ENCODE measurements around the gene SYTL3. TPM values are rescaled to one million over a fixed set of nuclear protein-coding genes. Genes with fewer than 3 reads are reported as not detected.

The SYTL3 gene
- total RNA-seq, 1 donor from 2014 or later, result 2.8 TPM

DNA sequence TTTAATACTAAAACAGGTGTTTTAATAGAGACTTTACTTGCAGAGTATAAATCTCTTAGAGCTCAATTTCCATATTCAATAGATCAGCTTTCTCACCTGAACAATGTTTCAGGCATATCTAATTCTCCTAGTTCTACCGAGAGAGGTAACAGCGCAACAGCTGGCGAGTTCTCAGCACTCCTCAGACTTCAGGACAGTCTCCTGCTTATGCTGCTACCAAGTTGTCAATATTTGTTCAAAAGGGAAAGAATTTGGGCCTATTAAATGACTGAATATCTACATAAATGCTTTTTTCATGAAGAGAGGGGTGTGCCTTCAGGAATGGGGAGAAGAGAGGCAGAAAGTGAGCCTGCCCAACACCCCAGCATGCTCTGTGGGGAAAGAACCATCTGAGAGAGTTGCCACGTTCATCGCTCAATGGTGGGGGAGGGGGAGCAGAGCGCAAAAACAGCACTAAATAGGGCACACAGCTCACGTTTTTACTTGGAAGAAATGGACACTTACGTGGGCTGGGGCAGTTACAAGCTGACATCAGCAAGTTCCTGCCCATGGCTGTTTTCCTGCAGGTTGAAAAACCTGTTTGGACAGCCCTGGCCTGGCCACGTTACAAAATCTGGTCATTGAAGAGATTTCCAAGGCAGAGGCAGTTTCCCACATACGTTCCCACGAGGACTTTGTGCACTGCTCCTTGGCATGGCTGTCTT is 131.3 kb downstream of the SYTL3 start:
- peaks cover 15% of the 10 kb centered on the region for H3K9me3 Mint-ChIP-seq (ENCODE audit: unreplicated experiment)
- no peak for DNase-seq
- TF ChIP-seq, protein P1, sequence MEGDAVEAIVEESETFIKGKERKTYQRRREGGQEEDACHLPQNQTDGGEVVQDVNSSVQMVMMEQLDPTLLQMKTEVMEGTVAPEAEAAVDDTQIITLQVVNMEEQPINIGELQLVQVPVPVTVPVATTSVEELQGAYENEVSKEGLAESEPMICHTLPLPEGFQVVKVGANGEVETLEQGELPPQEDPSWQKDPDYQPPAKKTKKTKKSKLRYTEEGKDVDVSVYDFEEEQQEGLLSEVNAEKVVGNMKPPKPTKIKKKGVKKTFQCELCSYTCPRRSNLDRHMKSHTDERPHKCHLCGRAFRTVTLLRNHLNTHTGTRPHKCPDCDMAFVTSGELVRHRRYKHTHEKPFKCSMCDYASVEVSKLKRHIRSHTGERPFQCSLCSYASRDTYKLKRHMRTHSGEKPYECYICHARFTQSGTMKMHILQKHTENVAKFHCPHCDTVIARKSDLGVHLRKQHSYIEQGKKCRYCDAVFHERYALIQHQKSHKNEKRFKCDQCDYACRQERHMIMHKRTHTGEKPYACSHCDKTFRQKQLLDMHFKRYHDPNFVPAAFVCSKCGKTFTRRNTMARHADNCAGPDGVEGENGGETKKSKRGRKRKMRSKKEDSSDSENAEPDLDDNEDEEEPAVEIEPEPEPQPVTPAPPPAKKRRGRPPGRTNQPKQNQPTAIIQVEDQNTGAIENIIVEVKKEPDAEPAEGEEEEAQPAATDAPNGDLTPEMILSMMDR (IDR thresholded peaks at IDR 0.05; ENCODE audit: partially characterized antibody, unreplicated experiment), result no peak
- H3K27me3 Mint-ChIP-seq (ENCODE audit: unreplicated experiment), result peaks cover 12% of the 10 kb centered on the region
- H3K4me1 Mint-ChIP-seq (ENCODE audit: low read depth, unreplicated experiment), result peaks cover 20% of the 10 kb centered on the region
- H3K36me3 Mint-ChIP-seq (ENCODE audit: unreplicated experiment), result no peaks in the 10 kb centered on the region
- H3K27ac Mint-ChIP-seq (ENCODE audit: unreplicated experiment), result peak overlapping the region; percentile 68
- no peak overlapping the region for H3K4me3 Mint-ChIP-seq (ENCODE audit: unreplicated experiment)

- no peak for DNase-seq
- H3K27me3 Mint-ChIP-seq (ENCODE audit: unreplicated experiment), result peaks cover 10% of the 10 kb centered on the region
- TF ChIP-seq, protein P1 (IDR thresholded peaks at IDR 0.05; ENCODE audit: partially characterized antibody, unreplicated experiment), result no peak
- H3K36me3 Mint-ChIP-seq (ENCODE audit: unreplicated experiment), result no peaks in the 10 kb centered on the region
- H3K9me3 Mint-ChIP-seq (ENCODE audit: unreplicated experiment), result peaks cover 15% of the 10 kb centered on the region
- no peak overlapping the region for H3K27ac Mint-ChIP-seq (ENCODE audit: unreplicated experiment)
- peaks cover 22% of the 10 kb centered on the region for H3K4me1 Mint-ChIP-seq (ENCODE audit: low read depth, unreplicated experiment)
- no peak overlapping the region for H3K4me3 Mint-ChIP-seq (ENCODE audit: unreplicated experiment)
These were observed 132.0 kb downstream of the SYTL3 start for GRCh38 chr6:158781692-158782373.

GRCh38 chr6:158782432-158783166 is 132.7 kb downstream of the SYTL3 start:
- Mint-ChIP-seq H3K4me1 (ENCODE audit: low read depth, unreplicated experiment) (peaks cover 21% of the 10 kb centered on the region), H3K36me3 (ENCODE audit: unreplicated experiment) (no peaks in the 10 kb centered on the region), H3K27ac (ENCODE audit: unreplicated experiment) (peak overlapping the region; percentile 12), H3K27me3 (ENCODE audit: unreplicated experiment) (peaks cover 10% of the 10 kb centered on the region), H3K9me3 (ENCODE audit: unreplicated experiment) (peaks cover 15% of the 10 kb centered on the region), H3K4me3 (ENCODE audit: unreplicated experiment) (no peak overlapping the region)
- TF ChIP-seq, protein P1 (IDR thresholded peaks at IDR 0.05; ENCODE audit: partially characterized antibody, unreplicated experiment), result no peak
- DNase-seq, result no peak

DNA sequence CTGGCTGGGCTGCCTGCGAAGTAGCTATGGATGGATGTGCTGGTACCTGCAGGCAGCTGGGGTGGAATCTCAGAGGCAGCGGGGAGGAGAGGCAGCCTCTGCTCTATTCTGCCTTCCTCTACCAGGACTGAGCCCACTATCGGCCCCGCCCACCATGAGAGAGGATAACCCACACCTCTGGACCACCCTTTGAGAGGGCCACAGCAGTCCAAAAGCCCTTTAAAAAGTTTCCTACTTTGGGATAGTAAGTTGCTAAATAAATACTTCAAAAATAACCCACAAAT is 133.3 kb downstream of the SYTL3 start:
- no peak for DNase-seq
- H3K27me3 Mint-ChIP-seq (ENCODE audit: unreplicated experiment), result peaks cover 10% of the 10 kb centered on the region
- peak overlapping the region; percentile 12 for H3K27ac Mint-ChIP-seq (ENCODE audit: unreplicated experiment)
- peaks cover 15% of the 10 kb centered on the region for H3K9me3 Mint-ChIP-seq (ENCODE audit: unreplicated experiment)
- H3K4me1 Mint-ChIP-seq (ENCODE audit: low read depth, unreplicated experiment), result peaks cover 22% of the 10 kb centered on the region
- TF ChIP-seq, protein P1 (IDR thresholded peaks at IDR 0.05; ENCODE audit: partially characterized antibody, unreplicated experiment), result no peak
- no peak overlapping the region for H3K4me3 Mint-ChIP-seq (ENCODE audit: unreplicated experiment)
- no peaks in the 10 kb centered on the region for H3K36me3 Mint-ChIP-seq (ENCODE audit: unreplicated experiment)
